B cell (primary cell): ENCODE results near the gene ASXL2. TPM values are rescaled to one million over a fixed set of nuclear protein-coding genes. Genes with fewer than 3 reads are reported as not detected.

ENCODE experiments used
- ATAC-seq: fragments of 200-7000 bp; cut with Tn5 transposase; one replicate; pipeline ENCODE4 v1.10.0; 2021; ENCODE audit warnings: low read depth, mild to moderate bottlenecking, moderate number of reproducible peaks, moderate library complexity
- CTCF ChIA-PET: fragments of 350-600 bp; sonication (Branson Sonifier 250); formaldehyde crosslinking; loops from one replicate; lab custom pipeline; 2021; ENCODE audit warnings: antibody characterized with exemption, inconsistent platforms; lab: Charles Lee
- POLR2A ChIA-PET: fragments of 350-600 bp; sonication (Branson Sonifier 250); formaldehyde crosslinking; loops from one replicate; lab custom pipeline; 2021; ENCODE audit warnings: antibody characterized with exemption; lab: Charles Lee
- DNase-seq: peaks from one replicate; pipeline ENCODE4 v3.0.0; 2013
- H2AFZ ChIP-seq: 2 replicates; pipeline ENCODE4 v1.6.1; 2012; ENCODE audit warnings: mild to moderate bottlenecking, low read depth, low read length; ENCODE audit not compliant: insufficient read depth, poor library complexity, severe bottlenecking
- H3K27ac ChIP-seq, 2 donors: 1 replicate in 1 of 2; 2 replicates in 1 of 2; pipeline ENCODE4 v1.5.1; 2012 to 2013; ENCODE audit warnings: low read length in 2 of 2, mild to moderate bottlenecking in 2 of 2, moderate library complexity in 1 of 2
- H3K27me3 ChIP-seq, 4 experiments: fragments of 200-600 bp in 1 of 4; sonication (generic) in 1 of 4; replicated peaks in 1 of 4; 1 replicate in 2 of 4; 2 replicates in 2 of 4; pipeline versions ENCODE4 v1.6.1 to v1.7.0; 2013 to 2016; ENCODE audit warnings: low read length in 3 of 4, mild to moderate bottlenecking in 2 of 4, mixed read lengths in 1 of 4, moderate library complexity in 1 of 4; ENCODE audit not compliant: insufficient read depth in 4 of 4, control insufficient read depth in 3 of 4; ENCODE audit errors: control extremely low read depth in 1 of 4
- H3K36me3 ChIP-seq, 2 experiments: replicated peaks in 1 of 2; 1 replicate in 1 of 2; 2 replicates in 1 of 2; pipeline versions ENCODE4 v1.6.1 to v1.7.1; 2013; ENCODE audit warnings: low read length in 1 of 2; ENCODE audit not compliant: insufficient read depth in 2 of 2, control insufficient read depth in 1 of 2; ENCODE audit errors: control extremely low read depth in 1 of 2, extremely low read depth in 1 of 2
- H3K4me1 ChIP-seq, 2 donors: fragments of 200-600 bp in 1 of 2; sonication (generic) in 1 of 2; 1 replicate in 1 of 2; 2 replicates in 1 of 2; pipeline versions ENCODE4 v1.5.1 to v1.6.1; 2013 to 2017; ENCODE audit warnings: low read length in 2 of 2; ENCODE audit not compliant: control insufficient read depth in 2 of 2, insufficient read depth in 2 of 2
- H3K4me2 ChIP-seq: replicated peaks from 2 replicates; pipeline ENCODE3; 2012; ENCODE audit warnings: mild to moderate bottlenecking, low read depth, low read length; ENCODE audit not compliant: poor library complexity, severe bottlenecking
- H3K4me3 ChIP-seq, 5 experiments: fragments of 200-600 bp in 1 of 5; sonication (generic) in 1 of 5; 1 replicate in 3 of 5; 2 replicates in 2 of 5; pipeline versions ENCODE4 v1.5.1 to v1.7.0; 2011 to 2016; ENCODE audit warnings: low read length in 4 of 5, mild to moderate bottlenecking in 4 of 5, low read depth in 2 of 5, control low read depth in 1 of 5, moderate library complexity in 1 of 5; ENCODE audit not compliant: insufficient read depth in 1 of 5; ENCODE audit errors: control extremely low read depth in 1 of 5, extremely low read depth in 1 of 5
- H3K79me2 ChIP-seq: fragments of 200-600 bp; sonication (generic); one replicate; pipeline ENCODE4 v1.6.0; 2016; ENCODE audit warnings: low read length; ENCODE audit not compliant: control insufficient read depth, insufficient read depth
- H3K9ac ChIP-seq: fragments of 200-600 bp; sonication (generic); 2 replicates; pipeline ENCODE4 v1.6.1; 2017; ENCODE audit warnings: mild to moderate bottlenecking, low read length, moderate library complexity
- H3K9me3 ChIP-seq, 3 donors: one replicate each; pipeline versions ENCODE4 v1.6.1 to v1.7.1; 2013; ENCODE audit warnings: low read length in 2 of 3; ENCODE audit not compliant: control insufficient read depth in 2 of 3, insufficient read depth in 1 of 3; ENCODE audit errors: control extremely low read depth in 1 of 3
- H4K20me1 ChIP-seq: 2 replicates; pipeline ENCODE4 v1.6.0; 2012; ENCODE audit warnings: mild to moderate bottlenecking, low read length; ENCODE audit not compliant: insufficient read depth, control insufficient read depth, poor library complexity, severe bottlenecking
- H3K27ac Mint-ChIP-seq: one replicate; pipeline ENCODE4 v1.8.0; 2021; ENCODE audit warnings: mixed read lengths
- H3K27me3 Mint-ChIP-seq: one replicate; pipeline ENCODE4 v1.8.0; 2021; ENCODE audit warnings: mixed read lengths
- H3K4me1 Mint-ChIP-seq: one replicate; pipeline ENCODE4 v1.8.0; 2021; ENCODE audit warnings: mixed read lengths
- H3K4me3 Mint-ChIP-seq: one replicate; pipeline ENCODE4 v1.8.0; 2021; ENCODE audit warnings: mixed read lengths
- H3K9me3 Mint-ChIP-seq: one replicate; pipeline ENCODE4 v1.8.0; 2022; ENCODE audit warnings: mixed read lengths; ENCODE audit not compliant: insufficient read depth
- EZH2 ChIP-seq: IDR thresholded peaks from 2 replicates; pipeline ENCODE4 v1.6.1; 2012; ENCODE audit warnings: borderline replicate concordance, low read depth, mild to moderate bottlenecking, moderate library complexity, low read length; ENCODE audit not compliant: insufficient read depth, poor library complexity, severe bottlenecking
- WGBS: methylation state at CpG from one replicate; pipeline ENCODE4 v1.1.5; 2013; ENCODE audit warnings: missing lambda C conversion rate; ENCODE audit not compliant: insufficient coverage; 5-methylcytosine and 5-hydroxymethylcytosine counted together
- intact Hi-C: fragments of 100-400 bp; cut with micrococcal nuclease; formaldehyde crosslinking; loops from one replicate; pipeline ENCODE4 v1.10.0; 2022
- polyA plus RNA-seq: library from polyadenylated mRNA; depleted of rRNA; stranded (reverse); fragments of >200 nt; gene quantifications from 2 replicates; pipeline ENCODE4 v1.2.3, GENCODE V29; 2012
- total RNA-seq, 2 donors: library from RNA; stranded (reverse); fragments of 120-200 nt in 1 of 2; gene quantifications; 1 replicate in 1 of 2; 2 replicates in 1 of 2; pipeline versions ENCODE4 v1.2.3 to v1.2.4, GENCODE V29; 2013 to 2022
- TF ChIP-seq, protein P1 (sequence below): fragments of 200-600 bp; IDR thresholded peaks from one replicate; pipeline ENCODE4 v1.8.0; 2022; ENCODE audit warnings: antibody characterized with exemption, mild to moderate bottlenecking

The ASXL2 gene
- total and polyA plus RNA-seq, 2 donors (not counting 1 experiment from before 2014, with no cell fraction given) = 7.6 to 55.0 TPM

DNA sequence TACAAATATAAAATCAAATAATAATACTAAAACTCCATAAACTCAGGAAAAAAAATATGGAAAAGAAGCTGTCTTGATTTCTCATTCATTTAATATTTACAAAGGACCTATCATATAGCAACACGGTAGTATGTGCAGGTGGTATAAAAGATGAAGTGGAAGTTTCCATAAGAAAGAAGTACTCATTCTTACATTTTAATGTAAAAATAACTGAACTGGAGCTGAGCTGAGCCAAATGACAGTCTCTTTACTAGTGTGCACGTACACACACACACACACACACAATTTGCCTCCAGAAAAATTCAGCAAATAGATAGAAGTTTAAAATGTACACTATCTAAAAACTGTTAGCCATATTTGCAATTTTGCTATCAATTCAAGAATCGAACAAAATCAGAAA lies 54.1 kb downstream of the ASXL2 start:
- H3K9ac ChIP-seq = peak overlapping the region; percentile 9
- ChIA-PET CTCF (no interaction called here), POLR2A (no interaction called here)
- no peak overlapping the region for H3K27ac ChIP-seq
- no peaks in the 10 kb centered on the region for H3K27me3 ChIP-seq
- H3K4me2 ChIP-seq = no peak overlapping the region
- 57% methylated on average over 1 of the region's 3 CpGs for WGBS
- no peak overlapping the region for H3K27ac Mint-ChIP-seq
- no peaks in the 10 kb centered on the region for H3K27me3 Mint-ChIP-seq
- H3K4me1 Mint-ChIP-seq = peaks cover 42% of the 10 kb centered on the region
- no peak overlapping the region for H3K4me3 Mint-ChIP-seq
- H3K9me3 Mint-ChIP-seq = no peaks in the 10 kb centered on the region
- peaks cover 6 to 7% of the 10 kb centered on the region in 2 donors for H3K4me1 ChIP-seq
- H2AFZ ChIP-seq = no peak overlapping the region
- DNase-seq (no peak), ATAC-seq (no peak)
- H3K79me2 ChIP-seq = peaks cover 33% of the 10 kb centered on the region
- TF ChIP-seq EZH2 = no peak
- TF ChIP-seq, protein P1, sequence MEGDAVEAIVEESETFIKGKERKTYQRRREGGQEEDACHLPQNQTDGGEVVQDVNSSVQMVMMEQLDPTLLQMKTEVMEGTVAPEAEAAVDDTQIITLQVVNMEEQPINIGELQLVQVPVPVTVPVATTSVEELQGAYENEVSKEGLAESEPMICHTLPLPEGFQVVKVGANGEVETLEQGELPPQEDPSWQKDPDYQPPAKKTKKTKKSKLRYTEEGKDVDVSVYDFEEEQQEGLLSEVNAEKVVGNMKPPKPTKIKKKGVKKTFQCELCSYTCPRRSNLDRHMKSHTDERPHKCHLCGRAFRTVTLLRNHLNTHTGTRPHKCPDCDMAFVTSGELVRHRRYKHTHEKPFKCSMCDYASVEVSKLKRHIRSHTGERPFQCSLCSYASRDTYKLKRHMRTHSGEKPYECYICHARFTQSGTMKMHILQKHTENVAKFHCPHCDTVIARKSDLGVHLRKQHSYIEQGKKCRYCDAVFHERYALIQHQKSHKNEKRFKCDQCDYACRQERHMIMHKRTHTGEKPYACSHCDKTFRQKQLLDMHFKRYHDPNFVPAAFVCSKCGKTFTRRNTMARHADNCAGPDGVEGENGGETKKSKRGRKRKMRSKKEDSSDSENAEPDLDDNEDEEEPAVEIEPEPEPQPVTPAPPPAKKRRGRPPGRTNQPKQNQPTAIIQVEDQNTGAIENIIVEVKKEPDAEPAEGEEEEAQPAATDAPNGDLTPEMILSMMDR = no peak
- H3K9me3 ChIP-seq = no peaks in the 10 kb centered on the region
- peaks cover 13% of the 10 kb centered on the region for H4K20me1 ChIP-seq
- H3K4me3 ChIP-seq = no peak overlapping the region
- no peaks in the 10 kb centered on the region for H3K36me3 ChIP-seq
- intact Hi-C loops = no loop called here

DNA sequence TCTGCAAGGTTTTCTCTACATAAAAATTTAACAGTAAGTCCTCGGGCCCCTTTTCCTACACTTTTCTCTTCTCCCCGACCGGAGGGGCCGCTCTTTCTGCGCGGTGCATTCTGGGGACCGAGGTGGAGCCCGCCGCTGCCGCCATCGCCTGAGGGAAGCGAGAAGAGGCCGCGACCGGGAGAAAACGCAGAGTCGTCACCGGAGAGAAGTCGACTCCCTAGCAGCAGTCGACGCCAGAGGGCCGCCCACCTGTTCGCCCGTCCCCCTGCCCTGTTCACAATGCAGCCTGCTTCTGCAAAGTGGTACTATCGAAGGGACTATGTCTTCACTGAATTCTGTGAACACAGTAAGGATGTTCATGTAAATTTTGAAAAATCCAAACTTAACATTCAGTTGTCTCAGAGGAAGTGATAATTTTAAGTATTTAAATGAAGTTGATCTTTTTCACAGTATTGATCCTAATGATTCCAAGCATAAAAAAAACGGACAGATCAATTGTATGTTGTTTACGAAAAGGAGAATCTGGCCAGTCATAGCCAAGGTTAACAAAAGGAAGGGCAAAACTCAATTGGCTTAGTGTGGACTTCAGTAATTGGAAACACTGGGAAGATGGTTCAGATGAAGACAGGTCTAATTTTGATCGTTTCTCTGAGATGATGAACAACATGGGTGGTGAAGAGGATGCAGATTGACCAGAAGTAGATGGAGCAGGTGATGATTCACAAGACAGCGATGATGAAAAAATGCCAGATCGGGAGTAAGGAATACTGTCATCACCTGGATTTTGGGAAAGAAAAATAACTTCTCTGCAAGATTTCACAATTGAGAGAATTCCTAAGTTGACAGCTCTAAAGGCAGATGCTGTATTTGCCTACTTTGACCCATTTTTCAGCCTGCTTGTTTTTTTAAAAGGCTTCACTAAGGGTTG lies 55.8 kb downstream of the ASXL2 start:
- Histone ChIP-seq H3K36me3 (no peaks in the 10 kb centered on the region), H3K27me3 (no peaks in the 10 kb centered on the region), H3K9me3 (no peaks in the 10 kb centered on the region), H3K9ac (peak overlapping the region; percentile 50), H3K27ac (peak overlapping the region in 1 of 2 donors; percentile 35), H3K4me2 (peak overlapping the region; percentile 60), H4K20me1 (peaks cover 17% of the 10 kb centered on the region), H3K79me2 (peaks cover 42% of the 10 kb centered on the region), H3K4me3 (peak overlapping the region in 4 of 5 experiments; percentile 13 to 46 (median 30)), H2AFZ (peak overlapping the region; percentile 39), H3K4me1 (peaks cover 6 to 7% of the 10 kb centered on the region in 2 donors)
- DNase-seq = peak; percentile 76
- Mint-ChIP-seq H3K9me3 (no peaks in the 10 kb centered on the region), H3K4me1 (peaks cover 47% of the 10 kb centered on the region), H3K4me3 (peak overlapping the region; percentile 75), H3K27ac (peak overlapping the region; percentile 27), H3K27me3 (no peaks in the 10 kb centered on the region)
- intact Hi-C loops = no loop called here
- TF ChIP-seq EZH2 = no peak
- TF ChIP-seq, protein P1 = no peak
- POLR2A ChIA-PET = no interaction called here
- ATAC-seq = peak; percentile 93
- CTCF ChIA-PET = no interaction called here
- WGBS = 20% methylated on average over 29 of the region's 30 CpGs
